Esophagus squamous epithelium (tissue), 4 donors: ENCODE results near the gene GRK5.

Experiments used
- POLR2A ChIP-seq, 4 donors: fragments of 450-650 bp; IDR thresholded peaks; one replicate each; pipeline ENCODE4 v1.6.1; 2017; ENCODE audit warnings: antibody characterized with exemption in 4 of 4, mild to moderate bottlenecking in 4 of 4, moderate library complexity in 3 of 4
- TF ChIP-seq, protein P1 (sequence below), 6 experiments: fragments of 450-650 bp in 4 of 6; fragments of 200-600 bp in 2 of 6; sonication (generic) in 2 of 6; IDR thresholded peaks; one replicate each; pipeline ENCODE4 v1.5.1; 2016 to 2019; ENCODE audit warnings: antibody characterized with exemption in 6 of 6, mild to moderate bottlenecking in 4 of 6, moderate library complexity in 4 of 6

DNA sequence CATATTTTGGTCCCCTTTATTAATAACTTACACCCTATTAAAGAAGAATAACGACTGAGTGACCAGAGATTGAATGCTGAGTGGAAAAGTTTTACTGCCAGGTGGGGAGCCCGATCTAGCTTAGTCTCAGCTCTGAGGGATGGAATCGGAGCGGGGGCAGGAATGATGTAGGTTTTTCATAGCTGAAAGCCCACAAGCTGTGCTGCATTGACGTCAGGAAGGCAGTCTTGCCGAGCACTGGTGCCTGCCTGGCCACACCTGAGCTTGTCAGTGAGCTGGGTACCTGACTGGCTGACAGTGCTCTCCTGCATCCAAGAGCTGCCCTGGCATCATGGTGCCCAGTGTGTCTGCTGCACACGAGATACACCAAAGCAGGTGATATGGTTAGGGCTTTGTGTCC is 34.8 kb downstream of the GRK5 start:
- TF ChIP-seq, protein P1, sequence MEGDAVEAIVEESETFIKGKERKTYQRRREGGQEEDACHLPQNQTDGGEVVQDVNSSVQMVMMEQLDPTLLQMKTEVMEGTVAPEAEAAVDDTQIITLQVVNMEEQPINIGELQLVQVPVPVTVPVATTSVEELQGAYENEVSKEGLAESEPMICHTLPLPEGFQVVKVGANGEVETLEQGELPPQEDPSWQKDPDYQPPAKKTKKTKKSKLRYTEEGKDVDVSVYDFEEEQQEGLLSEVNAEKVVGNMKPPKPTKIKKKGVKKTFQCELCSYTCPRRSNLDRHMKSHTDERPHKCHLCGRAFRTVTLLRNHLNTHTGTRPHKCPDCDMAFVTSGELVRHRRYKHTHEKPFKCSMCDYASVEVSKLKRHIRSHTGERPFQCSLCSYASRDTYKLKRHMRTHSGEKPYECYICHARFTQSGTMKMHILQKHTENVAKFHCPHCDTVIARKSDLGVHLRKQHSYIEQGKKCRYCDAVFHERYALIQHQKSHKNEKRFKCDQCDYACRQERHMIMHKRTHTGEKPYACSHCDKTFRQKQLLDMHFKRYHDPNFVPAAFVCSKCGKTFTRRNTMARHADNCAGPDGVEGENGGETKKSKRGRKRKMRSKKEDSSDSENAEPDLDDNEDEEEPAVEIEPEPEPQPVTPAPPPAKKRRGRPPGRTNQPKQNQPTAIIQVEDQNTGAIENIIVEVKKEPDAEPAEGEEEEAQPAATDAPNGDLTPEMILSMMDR (IDR thresholded peaks at IDR 0.05), result no peak
- no peak for TF ChIP-seq POLR2A (IDR thresholded peaks at IDR 0.05)
